T-helper 17 cell (primary cell): Measurements from ENCODE around the gene CFL1. TPM values are rescaled to one million over a fixed set of nuclear protein-coding genes. Genes with fewer than 3 reads are reported as not detected.

Source experiments
- ATAC-seq: fragments of 150-1000 bp; cut with Tn5 transposase; 2 replicates; pipeline ENCODE4 v1.10.0; 2021; ENCODE audit warnings: mild to moderate bottlenecking, moderate library complexity
- DNase-seq, 3 donors: peaks; one replicate each; pipeline versions ENCODE4 v3.0.0 to v3.0.0-alpha.2; 2020 to 2021
- H3K9me3 ChIP-seq: one replicate; pipeline ENCODE4 v1.7.0; 2013; ENCODE audit warnings: low read length, mild to moderate bottlenecking; ENCODE audit not compliant: control insufficient read depth, poor library complexity, severe bottlenecking
- H3K27ac Mint-ChIP-seq: one replicate; pipeline ENCODE4 v1.8.0; 2022; ENCODE audit warnings: mild to moderate bottlenecking, moderate library complexity, mixed read lengths
- H3K27me3 Mint-ChIP-seq: one replicate; pipeline ENCODE4 v1.8.0; 2022; ENCODE audit warnings: mixed read lengths
- H3K36me3 Mint-ChIP-seq: one replicate; pipeline ENCODE4 v1.8.0; 2022; ENCODE audit warnings: low read depth, mixed read lengths
- H3K4me1 Mint-ChIP-seq: one replicate; pipeline ENCODE4 v1.8.0; 2022; ENCODE audit warnings: mild to moderate bottlenecking, mixed read lengths
- H3K4me3 Mint-ChIP-seq: one replicate; pipeline ENCODE4 v1.8.0; 2022; ENCODE audit warnings: mild to moderate bottlenecking, moderate library complexity, mixed read lengths
- total RNA-seq, 4 donors: library from RNA in 2 of 4; stranded (reverse) in 2 of 4; gene quantifications; one replicate each; pipeline ENCODE4 v1.2.3 and lab custom pipeline; 2022 to 2026

The CFL1 gene
- total RNA-seq, 2 donors from 2014 or later = 642 to 738 TPM

DNA sequence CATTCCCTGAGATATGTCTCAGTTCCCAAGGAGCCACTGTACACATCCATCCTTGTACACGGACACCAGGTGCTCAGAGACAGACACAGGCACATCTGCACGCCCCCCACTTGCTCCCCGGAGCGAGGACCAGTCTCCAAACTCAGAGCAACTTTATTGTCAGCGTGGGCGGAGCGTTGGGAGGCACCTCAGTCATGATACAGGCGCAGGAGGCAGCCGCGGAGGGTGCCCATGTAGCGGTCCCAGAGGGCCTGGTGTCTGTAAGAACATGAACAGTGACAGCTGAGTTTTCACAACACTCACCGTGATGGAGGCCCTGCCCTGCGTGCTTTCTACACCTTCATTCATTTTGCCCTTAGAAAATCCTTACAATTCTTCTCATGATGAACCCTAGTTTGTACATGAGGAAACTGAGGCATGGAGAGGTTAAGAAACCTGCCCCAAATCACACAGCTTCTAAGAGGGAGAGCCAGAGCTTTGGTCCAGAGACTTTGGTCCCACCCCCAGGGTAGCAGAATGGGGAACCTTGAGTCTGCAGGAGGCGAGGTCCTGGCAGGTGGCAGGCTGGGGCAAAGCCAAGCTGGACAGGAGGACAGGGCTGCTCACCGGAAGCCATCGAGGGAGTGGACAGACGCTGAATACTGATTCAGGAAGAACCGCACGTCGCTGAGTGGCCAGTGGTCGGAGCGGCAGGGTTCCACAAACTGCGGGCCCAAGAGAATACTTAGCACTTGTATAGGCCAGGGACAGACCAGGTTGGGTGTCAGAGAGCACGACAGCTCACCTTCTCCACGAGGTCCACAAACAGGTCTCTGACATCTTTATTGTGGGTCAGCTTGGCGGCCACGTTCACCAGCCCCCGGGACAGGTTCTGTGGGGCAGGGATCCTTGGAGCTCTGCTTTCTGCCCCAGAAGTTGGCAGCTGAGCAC lies 26.1 kb upstream of the CFL1 start:
- Mint-ChIP-seq H3K27ac (peak overlapping the region; percentile 56), H3K36me3 (peaks cover 3% of the 10 kb centered on the region), H3K27me3 (no peaks in the 10 kb centered on the region), H3K4me1 (peaks cover 36% of the 10 kb centered on the region), H3K4me3 (peak overlapping the region; percentile 49)
- H3K9me3 ChIP-seq = no peaks in the 10 kb centered on the region
- DNase-seq (no peak), ATAC-seq (no peak)

DNA sequence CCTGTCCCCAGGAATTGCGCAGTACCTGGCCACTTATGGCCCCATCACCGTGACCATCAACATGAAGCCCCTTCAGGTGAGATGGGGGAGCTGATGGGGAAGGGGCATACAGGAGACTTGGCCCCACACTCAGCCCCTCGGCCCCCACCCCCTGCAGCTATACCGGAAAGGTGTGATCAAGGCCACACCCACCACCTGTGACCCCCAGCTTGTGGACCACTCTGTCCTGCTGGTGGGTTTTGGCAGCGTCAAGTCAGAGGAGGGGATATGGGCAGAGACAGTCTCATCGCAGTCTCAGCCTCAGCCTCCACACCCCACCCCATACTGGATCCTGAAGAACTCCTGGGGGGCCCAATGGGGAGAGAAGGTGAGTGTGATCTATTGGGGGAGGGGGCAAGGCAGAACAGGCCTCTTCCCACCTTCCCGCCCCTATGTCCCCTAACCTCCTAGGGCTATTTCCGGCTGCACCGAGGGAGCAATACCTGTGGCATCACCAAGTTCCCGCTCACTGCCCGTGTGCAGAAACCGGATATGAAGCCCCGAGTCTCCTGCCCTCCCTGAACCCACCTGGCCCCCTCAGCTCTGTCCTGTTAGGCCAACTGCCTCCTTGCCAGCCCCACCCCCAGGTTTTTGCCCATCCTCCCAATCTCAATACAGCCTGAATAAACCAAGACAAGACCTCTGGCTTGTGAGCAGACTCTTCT lies 25.2 kb upstream of the CFL1 start:
- H3K36me3 Mint-ChIP-seq = peaks cover 3% of the 10 kb centered on the region
- no peak overlapping the region for H3K4me3 Mint-ChIP-seq
- DNase-seq (no peak), ATAC-seq (no peak)
- H3K9me3 ChIP-seq = no peaks in the 10 kb centered on the region
- H3K27ac Mint-ChIP-seq = no peak overlapping the region
- H3K27me3 Mint-ChIP-seq = no peaks in the 10 kb centered on the region
- H3K4me1 Mint-ChIP-seq = peaks cover 30% of the 10 kb centered on the region

DNA sequence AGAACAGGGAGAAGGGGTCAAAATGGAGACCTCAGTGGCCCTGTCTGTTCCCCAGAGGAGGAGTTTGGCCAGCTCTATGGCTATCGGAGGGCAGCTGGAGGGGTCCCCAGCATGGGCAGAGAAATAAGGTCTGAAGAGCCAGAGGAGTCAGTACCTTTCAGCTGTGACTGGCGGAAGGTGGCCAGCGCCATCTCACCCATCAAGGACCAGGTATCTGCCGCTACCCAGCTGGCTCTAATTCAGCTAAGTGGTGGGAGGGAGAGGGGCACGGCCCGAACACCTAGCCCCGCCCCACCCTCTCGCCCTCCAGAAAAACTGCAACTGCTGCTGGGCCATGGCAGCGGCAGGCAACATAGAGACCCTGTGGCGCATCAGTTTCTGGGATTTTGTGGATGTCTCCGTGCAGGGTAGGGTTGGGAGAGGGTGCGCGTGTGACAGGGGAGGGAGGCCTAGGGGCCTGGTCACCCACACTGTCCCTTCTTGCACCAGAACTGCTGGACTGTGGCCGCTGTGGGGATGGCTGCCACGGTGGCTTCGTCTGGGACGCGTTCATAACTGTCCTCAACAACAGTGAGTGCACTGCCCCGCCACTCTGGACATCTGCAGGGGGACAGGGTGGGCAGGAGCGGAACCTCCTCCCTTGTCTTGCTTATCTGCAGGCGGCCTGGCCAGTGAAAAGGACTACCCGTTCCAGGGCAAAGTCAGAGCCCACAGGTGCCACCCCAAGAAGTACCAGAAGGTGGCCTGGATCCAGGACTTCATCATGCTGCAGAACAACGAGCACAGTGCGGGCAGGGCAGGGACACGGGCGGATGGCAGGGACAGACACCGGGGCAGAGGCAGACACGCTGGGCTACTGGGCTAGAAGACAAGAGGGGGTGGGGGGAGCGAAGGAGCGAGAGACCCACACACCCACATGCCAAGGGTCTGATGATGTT lies 24.4 kb upstream of the CFL1 start:
- H3K9me3 ChIP-seq = no peaks in the 10 kb centered on the region
- Mint-ChIP-seq H3K27ac (no peak overlapping the region), H3K27me3 (no peaks in the 10 kb centered on the region), H3K4me1 (peaks cover 29% of the 10 kb centered on the region), H3K4me3 (no peak overlapping the region), H3K36me3 (peaks cover 3% of the 10 kb centered on the region)
- ATAC-seq (no peak), DNase-seq (no peak)

DNA sequence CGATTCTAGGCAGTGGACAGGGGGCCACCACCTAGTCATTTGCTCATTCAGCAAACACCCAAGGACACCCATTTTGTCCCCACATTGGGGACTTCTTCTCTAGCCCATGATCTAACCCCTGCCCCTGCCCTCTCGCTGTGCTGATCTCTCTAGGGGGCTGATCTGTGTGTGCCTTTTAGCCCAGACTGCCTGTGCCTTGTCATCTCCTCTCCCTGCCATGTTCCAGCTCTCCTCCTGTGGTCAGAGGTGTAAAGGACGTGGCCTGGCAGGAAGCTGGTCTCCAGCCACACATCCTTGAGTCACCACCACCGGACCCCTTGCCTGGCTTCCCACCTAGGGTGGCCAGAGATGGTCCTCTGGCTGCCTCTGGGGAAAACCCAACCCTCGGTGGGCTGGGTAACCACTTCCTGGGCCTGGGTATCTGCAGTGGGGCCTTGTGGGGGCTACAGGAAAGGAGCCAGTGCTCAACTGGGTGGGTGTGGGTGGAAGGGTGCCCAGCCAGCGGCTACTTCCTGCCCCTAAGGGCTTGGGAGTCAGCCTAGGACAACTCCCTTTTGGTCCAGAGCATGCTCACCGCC lies 23.0 kb upstream of the CFL1 start:
- H3K4me3 Mint-ChIP-seq = peak overlapping the region; percentile 39
- no peaks in the 10 kb centered on the region for H3K9me3 ChIP-seq
- peak overlapping the region; percentile 85 for H3K27ac Mint-ChIP-seq
- peaks cover 3% of the 10 kb centered on the region for H3K36me3 Mint-ChIP-seq
- no peaks in the 10 kb centered on the region for H3K27me3 Mint-ChIP-seq
- ATAC-seq = no peak
- no peak for DNase-seq
- H3K4me1 Mint-ChIP-seq = peaks cover 23% of the 10 kb centered on the region

DNA sequence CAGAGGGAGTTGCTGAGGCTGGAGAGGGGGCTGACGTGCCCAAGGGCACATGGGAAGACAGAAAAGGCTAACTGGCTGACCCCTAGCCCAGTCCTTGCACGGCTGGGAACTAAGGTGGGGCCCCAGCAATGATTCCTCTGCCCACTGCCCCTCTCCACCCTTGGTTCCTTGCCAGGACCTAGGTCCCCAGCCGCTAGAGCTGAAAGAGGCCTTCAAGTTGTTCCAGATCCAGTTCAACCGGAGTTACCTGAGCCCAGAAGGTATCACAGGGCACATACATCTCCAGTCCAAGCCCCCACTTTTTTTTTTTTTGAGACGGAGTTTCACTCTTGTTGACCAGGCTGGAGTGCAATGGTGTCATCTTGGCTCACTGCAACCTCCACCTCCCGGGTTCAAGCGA lies 22.0 kb upstream of the CFL1 start:
- ATAC-seq (no peak), DNase-seq (no peak)
- no peaks in the 10 kb centered on the region for H3K9me3 ChIP-seq
- H3K4me3 Mint-ChIP-seq = peak overlapping the region; percentile 81
- H3K27ac Mint-ChIP-seq = peak overlapping the region; percentile 85
- no peaks in the 10 kb centered on the region for H3K27me3 Mint-ChIP-seq
- peaks cover 3% of the 10 kb centered on the region for H3K36me3 Mint-ChIP-seq
- peaks cover 23% of the 10 kb centered on the region for H3K4me1 Mint-ChIP-seq

DNA sequence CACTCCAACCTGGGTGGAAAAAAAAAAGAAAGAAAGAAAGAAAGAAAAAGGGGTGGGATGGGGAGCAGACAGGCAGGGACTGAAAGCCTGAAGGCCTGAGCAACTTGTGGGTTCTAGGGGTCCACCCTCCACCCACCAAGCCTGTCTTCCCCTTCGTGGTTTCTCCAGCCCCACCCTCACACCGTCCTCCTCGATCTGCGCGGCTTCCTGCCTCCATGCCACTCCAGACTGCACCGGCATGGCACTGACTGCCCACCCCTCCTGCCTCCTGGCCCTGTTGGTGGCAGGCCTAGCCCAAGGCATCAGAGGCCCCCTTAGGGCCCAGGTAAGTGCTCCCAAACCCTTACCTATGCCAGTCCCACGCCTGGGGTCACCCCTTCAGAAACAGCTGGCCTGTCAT lies 21.6 kb upstream of the CFL1 start, which contains the start of gene CTSW:
TSS of gene CTSW (plus strand) at position 221 of the 400 bp plus-strand sequence. CDS start at position 239, 18 bp downstream.
- DNase-seq (no peak), ATAC-seq (peak; percentile 74)
- Mint-ChIP-seq H3K4me3 (peak within 1 kb of the TSS; percentile 81), H3K4me1 (peaks cover 21% of the 10 kb centered on the region), H3K36me3 (peaks cover 2% of the 10 kb centered on the region), H3K27me3 (no peaks in the 10 kb centered on the region), H3K27ac (peak within 1 kb of the TSS; percentile 85)
- H3K9me3 ChIP-seq = no peaks in the 10 kb centered on the region

DNA sequence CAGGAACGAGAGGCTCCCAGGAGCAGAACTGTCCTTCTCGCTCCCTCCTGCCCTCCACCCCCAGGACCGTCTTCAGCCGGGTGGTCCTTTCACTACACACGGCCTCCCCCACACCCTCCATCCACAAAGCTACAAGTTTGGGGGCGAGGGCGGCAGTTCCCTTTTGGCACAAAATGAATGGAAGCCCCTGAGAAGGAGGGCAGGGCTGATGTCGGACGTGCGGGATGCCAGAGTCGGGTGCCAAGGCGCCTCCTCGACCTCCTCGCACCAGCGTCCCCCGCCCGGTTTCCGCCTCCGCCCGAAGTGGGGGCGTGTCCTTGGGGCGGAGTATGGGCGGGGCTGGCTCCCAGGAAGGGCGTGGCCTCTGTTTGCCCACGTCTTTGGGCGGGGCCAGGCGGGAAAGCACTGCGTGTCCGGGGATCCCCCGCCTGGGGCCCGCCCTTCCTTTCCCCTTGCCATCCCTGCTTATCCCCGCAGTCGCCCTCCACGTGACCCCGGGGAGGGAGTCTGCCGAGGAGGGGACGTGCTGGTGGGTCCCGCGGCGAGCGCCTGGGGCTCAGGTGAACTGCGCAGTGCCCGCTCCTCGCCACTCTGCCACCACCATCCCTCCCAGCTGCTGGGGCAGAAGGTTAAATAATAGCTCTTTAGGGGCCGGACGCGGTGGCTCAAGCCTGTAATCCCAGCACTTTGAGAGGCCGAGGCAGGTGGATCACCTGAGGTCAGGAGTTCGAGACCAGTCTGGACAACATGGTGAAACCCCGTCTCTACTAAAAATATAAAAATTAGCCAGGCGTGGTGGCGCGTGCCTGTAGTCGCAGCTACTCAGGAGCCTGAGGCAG lies 15.6 kb upstream of the CFL1 start:
- no peaks in the 10 kb centered on the region for H3K27me3 Mint-ChIP-seq

DNA sequence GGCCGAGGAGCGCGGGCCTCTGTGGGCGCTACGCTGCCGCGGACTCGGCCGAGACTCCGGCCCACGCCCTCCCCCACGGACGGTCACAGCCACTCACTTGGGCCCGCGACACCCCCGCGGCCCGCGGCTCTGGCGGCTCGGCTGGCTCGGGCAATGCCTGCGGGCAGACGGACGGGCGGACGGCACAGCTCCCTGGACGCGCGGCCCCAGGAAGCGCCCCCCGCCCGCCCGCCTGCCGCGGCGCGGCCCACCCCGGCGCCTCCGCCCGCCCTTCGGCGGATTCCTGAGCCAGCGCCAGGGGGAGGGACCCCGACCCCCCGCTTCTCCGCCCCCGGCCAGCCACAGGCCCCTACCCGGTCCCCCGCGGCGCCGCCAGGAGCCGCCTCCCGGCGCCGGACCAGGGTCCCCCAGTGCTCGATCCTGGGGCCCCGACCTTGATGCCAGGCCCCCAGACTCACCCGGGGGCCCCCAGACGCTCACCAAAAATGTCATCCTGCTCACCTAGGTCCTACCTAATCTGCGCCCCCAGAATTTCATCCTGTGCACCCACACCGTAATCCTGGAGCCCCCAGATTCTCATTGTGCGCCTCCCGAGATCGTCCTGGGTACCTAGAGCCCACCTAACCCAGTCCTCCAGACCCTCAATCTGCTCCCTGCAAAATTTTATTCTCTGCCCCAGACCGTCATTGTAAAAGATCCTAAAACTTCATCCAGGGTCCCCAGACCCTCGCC lies 14.8 kb upstream of the CFL1 start, which contains the start of gene EFEMP2:
TSS of gene EFEMP2 (minus strand) at position 215 of the 732 bp plus-strand sequence. CDS start 446 bp downstream, outside the sequence.
- no peak for DNase-seq
- Mint-ChIP-seq H3K4me3 (peak within 1 kb of the TSS; percentile 95), H3K27ac (peak within 1 kb of the TSS; percentile 92), H3K36me3 (no peaks in the 10 kb centered on the region), H3K4me1 (peaks cover 27% of the 10 kb centered on the region), H3K27me3 (no peaks in the 10 kb centered on the region)
- ATAC-seq = no peak
- H3K9me3 ChIP-seq = no peaks in the 10 kb centered on the region

More for the DNA sequence above, 15.6 kb upstream of the CFL1 start:
- peak overlapping the region; percentile 92 for H3K27ac Mint-ChIP-seq
- ATAC-seq = peak; percentile 98
- peak overlapping the region; percentile 95 for H3K4me3 Mint-ChIP-seq
- DNase-seq = peak; percentile 95 to 98 (median 97)
- peaks cover 31% of the 10 kb centered on the region for H3K4me1 Mint-ChIP-seq
- no peaks in the 10 kb centered on the region for H3K9me3 ChIP-seq
- H3K36me3 Mint-ChIP-seq = no peaks in the 10 kb centered on the region

DNA sequence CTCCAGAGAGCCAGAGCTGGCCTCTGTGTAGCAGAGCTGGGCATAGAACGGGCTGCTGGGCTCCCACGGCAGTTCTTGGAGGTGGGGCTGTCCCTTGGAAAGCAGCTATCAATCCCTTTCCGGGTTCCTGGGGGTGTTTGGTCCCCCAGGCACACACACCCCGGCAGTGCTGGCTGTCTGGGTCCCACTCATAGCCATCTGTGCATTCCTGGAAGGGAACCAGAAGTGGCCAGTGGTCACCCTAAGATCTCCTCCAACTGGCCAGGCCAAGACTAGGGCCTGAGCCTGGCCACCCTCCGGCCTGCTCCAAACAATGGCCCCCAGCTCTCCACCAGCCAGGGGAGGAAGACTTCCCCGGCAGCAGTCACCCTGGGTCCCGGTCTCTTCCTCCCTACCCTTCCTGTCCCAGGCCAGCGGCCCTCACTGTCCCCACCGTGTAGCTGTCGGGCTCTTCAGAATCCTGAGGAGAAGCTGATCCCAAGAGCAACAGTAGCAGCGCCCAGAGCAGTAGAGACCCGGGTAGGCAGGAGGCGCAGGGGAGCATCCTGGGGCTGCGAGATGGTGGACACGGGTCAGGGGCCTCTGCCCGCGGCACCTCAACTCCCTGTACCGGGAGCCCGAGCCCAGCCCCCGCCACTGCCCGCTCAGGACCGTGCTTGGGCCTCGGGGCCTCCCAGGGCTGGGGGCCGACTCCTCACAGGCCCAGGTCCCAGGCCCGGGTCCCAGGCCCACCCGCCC lies 14.0 kb upstream of the CFL1 start:
- Mint-ChIP-seq H3K4me3 (peak overlapping the region; percentile 55), H3K4me1 (peaks cover 24% of the 10 kb centered on the region), H3K27ac (no peak overlapping the region), H3K27me3 (no peaks in the 10 kb centered on the region), H3K36me3 (no peaks in the 10 kb centered on the region)
- DNase-seq (no peak), ATAC-seq (no peak)
- no peaks in the 10 kb centered on the region for H3K9me3 ChIP-seq

DNA sequence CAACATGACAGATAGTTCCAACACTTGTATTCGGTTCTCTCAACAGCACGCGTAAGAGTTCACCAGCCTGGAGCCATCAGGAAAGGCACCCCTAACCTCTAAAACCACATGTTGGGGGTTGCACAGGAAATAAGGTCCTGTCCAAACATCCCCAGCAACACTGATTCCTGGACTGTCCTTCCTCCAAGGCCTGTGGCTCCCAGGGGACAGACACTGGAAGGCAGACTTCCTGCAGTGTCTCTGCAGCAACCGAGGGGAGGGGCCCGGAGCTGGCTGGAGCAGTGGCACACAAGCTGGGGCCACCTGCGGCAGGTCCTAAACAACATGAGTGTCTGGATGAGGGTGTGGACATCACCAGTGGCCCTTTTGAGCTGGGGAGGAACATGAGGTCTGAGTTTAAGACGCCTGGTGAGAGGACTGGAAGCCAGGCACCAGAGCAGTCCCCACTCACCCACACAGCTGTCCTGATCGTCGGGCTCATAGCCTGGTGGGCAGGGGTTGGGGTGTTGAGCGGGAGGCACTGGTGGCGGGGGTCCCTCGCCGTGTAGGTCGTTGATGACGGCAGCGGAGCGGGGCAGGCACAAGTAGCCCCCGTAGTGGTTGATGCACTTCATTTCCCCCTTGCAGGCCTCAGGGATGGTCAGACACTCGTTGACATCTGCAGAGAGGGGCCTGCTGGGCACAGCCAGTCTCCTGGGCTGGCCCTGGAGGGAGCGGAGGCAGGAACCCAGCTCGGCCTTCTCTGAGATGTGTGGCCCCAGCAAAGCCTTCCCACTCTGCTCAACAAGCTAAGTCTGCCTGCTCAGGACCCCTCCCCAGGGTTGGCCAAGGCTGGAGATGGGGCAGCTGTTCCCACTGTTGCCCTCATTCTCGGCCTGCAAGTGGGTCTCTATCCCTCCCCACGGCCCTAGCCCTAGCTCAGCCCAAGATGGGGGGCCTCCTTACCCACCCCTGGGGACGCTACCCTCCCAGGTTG lies 13.0 kb upstream of the CFL1 start:
- Mint-ChIP-seq H3K4me3 (peak overlapping the region; percentile 55), H3K4me1 (peaks cover 22% of the 10 kb centered on the region), H3K27ac (peak overlapping the region; percentile 37), H3K27me3 (no peaks in the 10 kb centered on the region), H3K36me3 (no peaks in the 10 kb centered on the region)
- ATAC-seq = no peak
- DNase-seq = no peak
- H3K9me3 ChIP-seq = no peaks in the 10 kb centered on the region
